Activated naive CD8-positive, alpha-beta T cell treated with anti-CD3 and anti-CD28 coated beads, Interleukin-2, amount 10 ng/mL, durations not matched to agents 7 days and 5 days (primary cell): ENCODE data around the gene ZCCHC24. TPM values are rescaled to one million over a fixed set of nuclear protein-coding genes. Genes with fewer than 3 reads are reported as not detected.

Source experiments
- ATAC-seq: fragments of 150-1000 bp; cut with Tn5 transposase; one replicate; pipeline ENCODE4 v1.10.0; 2021; ENCODE audit warnings: low read depth, moderate library complexity
- POLR2A ChIA-PET: fragments of 350-600 bp; sonication (Branson Sonifier 250); formaldehyde crosslinking; loops from one replicate; lab custom pipeline; 2021; ENCODE audit warnings: antibody characterized with exemption; lab: Charles Lee
- DNase-seq: peaks from one replicate; pipeline ENCODE4 v3.0.0; 2021
- H3K27ac Mint-ChIP-seq: one replicate; pipeline ENCODE4 v1.8.0; 2022; ENCODE audit warnings: mild to moderate bottlenecking, mixed read lengths
- H3K27me3 Mint-ChIP-seq: one replicate; pipeline ENCODE4 v1.8.0; 2022; ENCODE audit warnings: mild to moderate bottlenecking, moderate library complexity, mixed read lengths
- H3K36me3 Mint-ChIP-seq: one replicate; pipeline ENCODE4 v1.8.0; 2021; ENCODE audit warnings: mild to moderate bottlenecking, mixed read lengths
- H3K4me1 Mint-ChIP-seq: one replicate; pipeline ENCODE4 v1.8.0; 2021; ENCODE audit warnings: mixed read lengths
- H3K4me3 Mint-ChIP-seq: one replicate; pipeline ENCODE4 v1.8.0; 2022; ENCODE audit warnings: mild to moderate bottlenecking, moderate library complexity, mixed read lengths
- H3K9me3 Mint-ChIP-seq: one replicate; pipeline ENCODE4 v1.8.0; 2021; ENCODE audit warnings: mixed read lengths
- total RNA-seq, 2 experiments: library from RNA; stranded (reverse); gene quantifications; one replicate each; pipeline ENCODE4 v1.2.3, GENCODE V29; 2021

The ZCCHC24 gene
- total RNA-seq = 1 to 10 TPM; 2.4 to 3.2 TPM

DNA sequence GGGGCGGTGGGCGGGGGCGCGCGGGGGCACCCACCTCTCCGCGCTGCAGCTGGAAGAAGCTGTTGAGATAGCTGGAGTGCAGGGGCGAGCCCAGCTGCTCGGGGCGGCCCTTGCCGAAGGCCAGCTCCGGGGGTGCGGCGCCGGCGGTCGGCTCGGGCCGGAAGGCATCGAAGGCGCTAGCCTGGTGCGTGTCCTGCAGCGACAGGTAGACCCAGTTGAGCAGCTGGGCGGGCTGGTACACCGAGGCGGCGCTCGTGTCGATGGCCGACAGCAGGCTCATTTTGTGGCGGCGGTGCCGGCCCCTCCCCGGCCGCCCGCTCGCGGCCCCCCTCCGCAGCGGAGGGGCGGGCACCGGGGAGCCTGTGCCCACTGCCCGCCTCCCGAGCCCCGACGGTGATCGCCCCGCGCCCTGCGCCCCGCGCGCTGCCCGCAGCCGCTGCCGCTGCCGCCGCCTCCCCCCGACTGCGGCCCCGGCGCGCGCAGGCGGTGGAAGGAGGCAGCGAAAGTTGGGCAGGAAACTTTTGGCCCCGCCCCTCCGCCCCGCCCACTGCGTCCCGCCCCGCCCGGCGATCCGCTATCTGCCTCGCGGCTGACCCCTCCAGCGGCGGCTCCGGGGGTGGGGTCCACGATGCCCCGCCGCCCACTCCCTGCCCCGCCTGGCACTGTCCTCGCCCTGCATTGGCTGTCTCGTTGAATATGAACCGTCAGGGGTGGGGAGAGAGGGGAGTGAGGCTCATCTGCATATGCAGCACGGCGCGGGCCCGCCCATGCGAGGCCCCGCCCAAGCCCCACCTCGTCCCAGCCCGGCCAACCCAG, at the start of gene ZCCHC24:
Gene ZCCHC24, minus strand, starts transcription at position 464 of the 816 bp plus-strand sequence. Its CDS starts 184 bp downstream, at position 280.
- no peaks in the 10 kb centered on the region for H3K9me3 Mint-ChIP-seq
- ATAC-seq (peak; percentile 93), DNase-seq (peak; percentile 94)
- peaks cover 20% of the 10 kb centered on the region for H3K4me1 Mint-ChIP-seq
- peaks cover 28% of the 10 kb centered on the region for H3K27me3 Mint-ChIP-seq
- POLR2A ChIA-PET = interaction anchor here (1.0 to 1.9 kb wide), 4 partner anchors 11 to 122 kb away, joined by 3 to 5 read pairs (median 4); no protein-coding TSS in a partner anchor
- no peaks in the 10 kb centered on the region for H3K36me3 Mint-ChIP-seq
- peak within 1 kb of the TSS; percentile 91 for H3K4me3 Mint-ChIP-seq
- peak within 1 kb of the TSS; percentile 80 for H3K27ac Mint-ChIP-seq

DNA sequence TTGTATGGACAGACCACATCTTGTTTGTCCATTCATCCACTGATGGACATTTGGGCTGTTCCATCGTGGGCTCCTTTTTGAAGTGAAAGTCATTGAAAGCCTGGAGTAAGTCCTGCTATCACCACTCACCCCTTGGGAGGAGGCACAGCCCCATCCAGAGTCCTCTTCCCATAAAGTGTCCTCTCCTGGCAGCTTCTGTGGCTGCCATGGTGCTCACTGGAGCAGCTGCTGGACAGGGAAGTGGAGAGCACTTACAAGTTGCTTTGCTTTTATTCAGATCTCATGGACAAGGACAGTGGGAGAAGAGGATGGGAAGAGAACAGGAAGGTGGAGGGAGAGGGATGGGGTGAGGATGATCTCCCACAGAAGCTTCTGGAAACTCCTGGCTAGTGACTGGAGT, 48.4 kb upstream of the ZCCHC24 start:
- no peak for DNase-seq
- Mint-ChIP-seq H3K27me3 (peaks cover 28% of the 10 kb centered on the region), H3K4me1 (peaks cover 4% of the 10 kb centered on the region), H3K9me3 (no peaks in the 10 kb centered on the region), H3K4me3 (no peak overlapping the region), H3K27ac (no peak overlapping the region), H3K36me3 (no peaks in the 10 kb centered on the region)
- POLR2A ChIA-PET = no interaction called here
- ATAC-seq = no peak

DNA sequence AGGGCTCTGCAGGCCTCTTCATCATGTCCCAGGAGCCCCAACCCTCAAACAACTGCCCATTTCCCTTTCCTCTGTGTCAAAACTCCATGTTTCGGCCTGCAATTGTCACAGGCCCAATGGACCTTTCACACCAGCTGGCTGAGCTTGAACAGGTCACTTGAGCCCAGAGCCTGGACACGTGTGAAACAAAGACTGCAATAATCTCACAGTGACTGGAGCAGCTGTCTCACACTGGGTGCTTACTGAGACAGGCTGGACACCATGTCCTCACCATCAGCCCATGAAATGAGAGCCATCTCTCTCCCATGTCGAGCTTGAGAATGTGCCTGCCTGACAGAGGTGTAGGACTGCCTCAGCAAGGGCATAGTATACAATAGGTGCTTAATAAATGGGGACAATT, 47.4 kb upstream of the ZCCHC24 start:
- no peak overlapping the region for H3K27ac Mint-ChIP-seq
- ATAC-seq (no peak), DNase-seq (no peak)

DNA sequence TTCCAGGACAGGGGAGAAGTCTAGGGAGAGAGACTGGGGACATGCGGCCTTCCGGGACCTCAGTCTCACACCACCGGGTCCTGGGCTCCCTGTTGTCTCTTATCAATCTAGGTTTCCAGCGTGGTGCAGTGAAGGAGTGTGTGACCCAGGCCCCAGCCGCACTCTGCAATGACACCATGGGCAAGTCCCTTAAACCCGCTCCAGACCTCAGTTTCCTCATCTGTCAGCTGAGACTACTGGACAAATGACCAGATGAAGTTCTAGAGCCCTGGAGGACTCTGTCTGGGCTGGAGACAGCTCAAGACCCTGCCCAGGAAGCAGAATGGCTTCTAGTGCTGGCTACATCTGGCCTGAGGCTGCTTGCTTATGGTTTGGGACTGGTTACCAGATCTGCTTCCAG, 46.8 kb upstream of the ZCCHC24 start:
- POLR2A ChIA-PET = no interaction called here
- Mint-ChIP-seq H3K4me1 (peaks cover 5% of the 10 kb centered on the region), H3K27me3 (peaks cover 18% of the 10 kb centered on the region), H3K4me3 (no peak overlapping the region), H3K9me3 (no peaks in the 10 kb centered on the region), H3K27ac (no peak overlapping the region), H3K36me3 (no peaks in the 10 kb centered on the region)
- no peak for ATAC-seq
- DNase-seq = no peak

More for the DNA sequence above, 47.4 kb upstream of the ZCCHC24 start:
- H3K4me3 Mint-ChIP-seq = no peak overlapping the region
- no peaks in the 10 kb centered on the region for H3K36me3 Mint-ChIP-seq
- H3K27me3 Mint-ChIP-seq = peaks cover 24% of the 10 kb centered on the region
- H3K4me1 Mint-ChIP-seq = peaks cover 5% of the 10 kb centered on the region
- POLR2A ChIA-PET = no interaction called here
- no peaks in the 10 kb centered on the region for H3K9me3 Mint-ChIP-seq

DNA sequence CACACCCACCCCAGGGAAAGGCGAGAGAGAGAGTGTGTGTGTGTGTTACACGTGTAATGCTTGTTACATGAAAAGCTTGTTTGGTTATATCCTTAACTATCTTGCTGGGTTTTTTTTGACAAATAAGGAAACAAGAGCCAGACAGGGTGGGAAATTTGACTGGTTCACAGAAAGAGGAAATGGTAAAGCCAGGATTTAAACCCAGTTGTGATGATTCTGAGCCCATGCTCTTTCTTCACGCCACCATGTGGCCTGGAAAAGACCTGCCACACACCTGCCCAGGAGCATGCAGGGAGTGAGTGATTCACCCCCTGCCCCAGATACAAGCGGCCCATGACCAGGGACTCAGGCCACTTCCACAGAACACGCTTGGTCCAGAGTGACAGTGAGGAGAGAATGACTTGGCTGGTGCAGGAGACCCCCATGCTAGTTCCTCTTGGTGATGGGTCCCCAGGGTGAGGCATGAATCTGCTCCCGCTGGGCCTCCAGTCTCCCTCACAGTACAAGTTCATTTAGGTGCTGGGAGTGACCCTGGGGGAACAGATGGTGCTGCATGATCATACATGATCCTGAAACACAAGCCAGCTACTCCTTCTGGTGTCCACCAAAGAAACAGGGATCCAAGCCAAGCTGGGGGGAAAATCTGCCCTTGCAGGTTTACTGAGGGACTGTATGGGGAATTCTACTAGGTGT, 45.9 kb upstream of the ZCCHC24 start:
- H3K27ac Mint-ChIP-seq = no peak overlapping the region
- POLR2A ChIA-PET = no interaction called here
- no peaks in the 10 kb centered on the region for H3K36me3 Mint-ChIP-seq
- ATAC-seq (no peak), DNase-seq (no peak)
- peaks cover 4% of the 10 kb centered on the region for H3K4me1 Mint-ChIP-seq
- H3K9me3 Mint-ChIP-seq = no peaks in the 10 kb centered on the region
- no peak overlapping the region for H3K4me3 Mint-ChIP-seq
- peaks cover 18% of the 10 kb centered on the region for H3K27me3 Mint-ChIP-seq

DNA sequence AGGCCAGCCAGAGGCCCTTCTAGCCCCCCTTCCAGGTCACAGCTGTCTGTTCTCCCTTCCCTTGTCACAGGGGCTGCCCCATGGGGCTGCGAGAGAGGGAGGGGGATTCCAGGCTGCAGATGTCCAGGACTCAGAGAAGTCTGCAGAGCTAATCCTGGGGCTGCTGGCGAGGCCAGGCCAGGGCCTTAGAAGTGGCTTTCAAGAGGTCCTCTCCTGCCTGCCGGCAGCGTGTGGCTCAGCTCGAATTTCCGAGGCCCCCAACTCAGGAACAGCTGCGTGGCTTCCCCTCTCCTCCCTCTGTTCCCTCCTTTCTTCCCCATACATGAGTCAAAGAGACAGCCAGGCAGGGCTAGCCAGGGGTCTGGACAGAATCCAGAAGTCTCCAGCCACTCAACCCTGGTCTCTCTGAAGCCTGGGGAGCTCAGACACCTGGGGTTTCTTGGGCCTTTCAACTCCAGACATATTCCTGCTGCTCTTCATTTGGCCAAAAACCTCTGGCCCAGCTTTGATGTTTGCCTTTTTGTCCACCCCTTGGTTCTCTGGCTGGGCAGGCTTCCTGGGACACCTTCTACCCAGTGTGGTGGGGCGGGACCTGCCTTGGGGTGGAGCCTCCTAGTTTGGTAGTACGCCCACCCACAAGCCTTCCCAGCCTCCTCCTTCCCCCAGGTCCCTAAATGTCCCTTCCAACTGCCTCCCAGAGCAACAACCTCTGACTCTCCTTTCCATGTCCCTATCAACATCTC, 45.1 kb upstream of the ZCCHC24 start:
- H3K27ac Mint-ChIP-seq = no peak overlapping the region
- ATAC-seq (no peak), DNase-seq (no peak)
- H3K4me1 Mint-ChIP-seq = peaks cover 4% of the 10 kb centered on the region
- no peaks in the 10 kb centered on the region for H3K36me3 Mint-ChIP-seq
- POLR2A ChIA-PET = no interaction called here
- H3K9me3 Mint-ChIP-seq = no peaks in the 10 kb centered on the region
- H3K4me3 Mint-ChIP-seq = no peak overlapping the region
- H3K27me3 Mint-ChIP-seq = peaks cover 15% of the 10 kb centered on the region

DNA sequence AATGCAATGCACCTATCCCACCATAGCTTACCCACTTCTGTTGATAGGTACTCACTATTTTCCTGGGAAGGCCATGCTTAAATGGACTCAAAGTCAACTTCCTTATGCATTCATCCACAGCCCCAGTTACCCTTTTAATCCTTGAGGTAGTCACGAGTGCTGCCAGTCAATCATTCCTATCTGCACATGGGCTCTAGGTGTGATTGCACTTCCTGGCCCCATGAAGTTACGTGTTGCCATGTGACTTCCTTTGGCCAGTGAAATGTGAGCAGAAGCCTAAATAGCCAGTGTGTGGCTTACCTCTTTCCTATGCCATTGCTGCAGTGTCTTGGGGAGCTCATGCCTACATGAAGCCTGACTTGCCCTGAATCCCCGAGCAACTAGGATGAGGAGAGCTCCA, 43.4 kb upstream of the ZCCHC24 start:
- Mint-ChIP-seq H3K4me3 (no peak overlapping the region), H3K27ac (no peak overlapping the region), H3K36me3 (no peaks in the 10 kb centered on the region), H3K4me1 (peaks cover 4% of the 10 kb centered on the region), H3K9me3 (no peaks in the 10 kb centered on the region), H3K27me3 (peaks cover 12% of the 10 kb centered on the region)
- DNase-seq (no peak), ATAC-seq (no peak)
- POLR2A ChIA-PET = no interaction called here

DNA sequence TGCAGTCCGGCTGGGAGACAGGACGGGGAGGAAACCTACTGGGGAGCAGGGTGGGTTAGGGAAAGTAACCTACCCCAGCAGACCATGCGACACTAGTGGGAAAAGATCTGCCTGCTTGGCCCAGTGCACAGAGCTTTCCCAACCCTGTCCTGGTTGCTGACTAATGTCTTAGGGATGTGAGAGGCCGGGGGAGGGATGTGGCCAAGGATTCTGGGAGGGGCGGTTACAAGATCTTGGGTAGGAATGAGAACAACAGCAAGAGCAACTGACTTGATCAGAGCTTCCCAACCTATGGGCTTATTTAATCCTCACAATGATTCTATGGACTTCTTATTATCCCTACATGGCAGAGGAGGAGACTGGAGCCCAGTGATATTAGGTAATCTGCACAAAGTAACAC, 42.9 kb upstream of the ZCCHC24 start:
- Mint-ChIP-seq H3K9me3 (no peaks in the 10 kb centered on the region), H3K36me3 (no peaks in the 10 kb centered on the region), H3K4me1 (peaks cover 4% of the 10 kb centered on the region), H3K27me3 (peaks cover 11% of the 10 kb centered on the region), H3K27ac (no peak overlapping the region), H3K4me3 (no peak overlapping the region)
- DNase-seq = no peak
- ATAC-seq = no peak
- POLR2A ChIA-PET = no interaction called here

DNA sequence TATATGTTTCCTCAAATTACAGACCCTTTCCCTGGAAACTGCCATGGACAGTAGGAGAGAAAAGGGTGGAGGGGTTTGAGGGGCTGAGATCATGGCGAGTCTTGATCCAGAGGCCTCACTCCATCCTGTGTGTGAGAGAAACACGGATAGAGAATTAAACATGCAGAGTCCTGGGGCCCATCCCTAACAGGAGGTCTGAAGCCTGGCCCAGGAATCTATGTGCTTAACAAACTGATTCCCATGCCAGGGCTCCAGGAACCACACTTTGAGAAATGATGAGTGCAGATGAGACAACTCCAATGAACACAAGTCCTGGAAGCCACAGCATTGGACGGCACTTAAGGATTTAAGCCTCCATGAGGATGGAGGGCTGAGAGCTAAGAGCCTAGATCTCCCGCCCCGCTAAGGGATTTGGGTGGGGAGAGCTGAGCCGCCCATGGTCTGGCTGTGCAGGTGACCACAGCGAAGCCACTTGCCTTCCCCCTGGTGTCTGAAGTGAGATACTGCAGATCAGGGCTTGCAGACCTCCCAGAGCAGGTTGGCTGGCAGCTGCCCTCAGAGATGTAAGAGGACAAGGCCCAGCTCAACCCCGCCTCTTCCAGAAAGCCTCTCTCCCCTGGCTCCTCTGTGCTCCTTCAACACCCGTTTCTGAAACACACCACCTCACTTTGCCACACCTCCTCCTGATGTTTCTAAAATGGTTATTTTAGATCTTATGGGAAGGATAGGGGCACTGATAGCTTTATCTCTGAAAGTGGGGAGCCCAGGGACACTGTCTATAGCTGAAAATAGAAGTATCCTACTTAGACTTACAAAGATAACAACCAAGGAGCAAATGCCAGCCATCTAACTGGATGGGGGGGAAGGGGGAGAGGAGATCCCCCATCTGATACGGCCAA, 42.1 kb upstream of the ZCCHC24 start:
- Mint-ChIP-seq H3K27me3 (peaks cover 11% of the 10 kb centered on the region), H3K27ac (no peak overlapping the region), H3K9me3 (no peaks in the 10 kb centered on the region), H3K4me3 (no peak overlapping the region), H3K4me1 (peaks cover 4% of the 10 kb centered on the region), H3K36me3 (no peaks in the 10 kb centered on the region)
- DNase-seq (no peak), ATAC-seq (no peak)
- POLR2A ChIA-PET = no interaction called here

DNA sequence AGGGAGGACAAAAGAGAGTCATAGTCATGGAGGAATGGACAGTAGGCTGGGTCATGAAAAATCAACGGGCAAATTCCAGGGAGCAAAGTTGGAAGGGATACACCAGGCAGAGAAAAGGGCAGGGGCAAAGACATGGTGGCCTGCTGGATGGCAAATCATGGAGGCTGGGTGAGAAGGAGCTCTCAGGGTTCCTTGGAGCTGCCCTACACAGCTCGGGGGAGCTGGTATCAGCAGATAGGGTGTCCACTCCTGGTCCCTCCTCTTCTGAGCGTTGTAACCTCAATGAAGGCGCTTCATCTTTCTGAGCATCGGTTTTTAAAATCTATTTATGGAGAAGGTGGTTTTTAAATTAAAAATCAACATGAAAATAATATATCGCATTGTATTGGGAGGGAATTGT, 39.1 kb upstream of the ZCCHC24 start:
- Mint-ChIP-seq H3K27me3 (peaks cover 22% of the 10 kb centered on the region), H3K36me3 (no peaks in the 10 kb centered on the region), H3K4me1 (peaks cover 4% of the 10 kb centered on the region), H3K27ac (no peak overlapping the region), H3K4me3 (no peak overlapping the region), H3K9me3 (no peaks in the 10 kb centered on the region)
- POLR2A ChIA-PET = no interaction called here
- DNase-seq (no peak), ATAC-seq (no peak)

DNA sequence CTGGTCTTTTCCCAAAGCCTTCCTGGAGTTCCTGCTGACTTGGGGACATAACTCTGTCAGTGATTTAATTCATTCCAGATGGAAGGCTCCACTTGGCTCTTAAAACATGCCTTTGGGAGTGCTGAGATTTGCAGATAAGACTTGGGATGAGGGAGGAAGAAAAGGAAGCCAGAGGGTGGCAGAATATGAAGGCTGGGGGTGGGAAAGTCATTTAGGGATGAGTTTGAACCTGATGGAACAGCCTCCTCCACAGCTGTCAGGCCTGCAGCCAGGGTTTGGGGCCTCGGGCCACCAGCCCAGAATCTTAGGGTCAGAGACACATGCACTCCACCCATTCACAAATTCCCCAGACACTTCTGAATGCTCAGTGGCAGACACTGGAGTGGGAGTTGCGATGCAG, 38.5 kb upstream of the ZCCHC24 start:
- peaks cover 3% of the 10 kb centered on the region for H3K4me1 Mint-ChIP-seq
- no peaks in the 10 kb centered on the region for H3K36me3 Mint-ChIP-seq
- H3K27ac Mint-ChIP-seq = no peak overlapping the region
- POLR2A ChIA-PET = no interaction called here
- DNase-seq (no peak), ATAC-seq (no peak)
- H3K9me3 Mint-ChIP-seq = no peaks in the 10 kb centered on the region
- peaks cover 26% of the 10 kb centered on the region for H3K27me3 Mint-ChIP-seq
- no peak overlapping the region for H3K4me3 Mint-ChIP-seq

DNA sequence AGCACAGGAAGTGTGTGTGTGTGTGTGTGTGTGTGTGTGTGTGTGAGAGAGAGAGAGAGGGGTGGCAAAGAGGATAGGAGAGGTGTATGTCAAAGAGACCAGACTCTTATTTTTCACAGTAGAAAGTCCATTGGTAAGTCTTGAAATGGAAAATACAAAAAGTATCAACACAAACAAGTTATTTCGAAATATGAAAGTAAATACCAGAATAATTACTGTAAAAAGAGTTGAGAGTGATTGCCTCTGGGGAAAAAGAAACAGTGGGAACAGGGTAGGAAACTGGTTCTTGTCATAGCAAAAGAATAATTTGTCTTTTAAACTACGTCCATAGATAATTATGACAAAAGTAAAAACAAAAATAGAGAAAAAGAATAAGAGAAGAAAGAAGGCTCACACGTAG, 37.9 kb upstream of the ZCCHC24 start:
- POLR2A ChIA-PET = no interaction called here
- no peak overlapping the region for H3K4me3 Mint-ChIP-seq
- H3K27me3 Mint-ChIP-seq = peaks cover 26% of the 10 kb centered on the region
- H3K4me1 Mint-ChIP-seq = no peaks in the 10 kb centered on the region
- H3K9me3 Mint-ChIP-seq = no peaks in the 10 kb centered on the region
- H3K36me3 Mint-ChIP-seq = no peaks in the 10 kb centered on the region
- H3K27ac Mint-ChIP-seq = no peak overlapping the region
- ATAC-seq (no peak), DNase-seq (no peak)

DNA sequence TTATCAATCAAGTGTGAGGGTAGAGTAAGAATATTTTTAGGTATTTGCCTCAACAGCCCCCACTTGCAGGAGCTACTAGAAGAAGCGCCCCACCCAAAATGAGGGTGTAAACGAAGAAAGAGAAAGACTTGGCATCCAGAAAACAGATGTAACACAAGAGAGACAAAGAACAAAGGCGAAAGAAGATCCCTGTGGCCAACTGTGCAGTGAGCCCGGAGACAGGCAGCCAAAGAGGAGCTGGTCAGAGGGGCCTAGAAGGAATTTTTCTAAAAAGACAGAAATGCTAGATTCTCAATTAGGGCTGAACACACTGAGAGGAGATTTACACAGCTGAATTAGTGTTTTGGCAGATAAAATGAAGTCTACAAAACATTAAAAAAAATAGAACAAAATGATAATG, 37.3 kb upstream of the ZCCHC24 start:
- peaks cover 26% of the 10 kb centered on the region for H3K27me3 Mint-ChIP-seq

More for the DNA sequence above, 37.3 kb upstream of the ZCCHC24 start:
- Mint-ChIP-seq H3K9me3 (no peaks in the 10 kb centered on the region), H3K36me3 (no peaks in the 10 kb centered on the region), H3K4me1 (no peaks in the 10 kb centered on the region), H3K4me3 (no peak overlapping the region), H3K27ac (no peak overlapping the region)
- POLR2A ChIA-PET = no interaction called here
- ATAC-seq (no peak), DNase-seq (no peak)
